GM12892 (cell line): Measurements from ENCODE around the gene ABCC9.

ENCODE experiments used
- POLR2A ChIP-seq: IDR thresholded peaks from 2 replicates; pipeline ENCODE4 v1.6.1; 2011; ENCODE audit warnings: low read depth, low read length, control low read depth
- TAF1 ChIP-seq: IDR thresholded peaks from 2 replicates; pipeline ENCODE4 v1.6.1; 2011; ENCODE audit warnings: low read depth, mild to moderate bottlenecking, control low read depth, low read length, borderline replicate concordance

- TF ChIP-seq TAF1, result no peak
- TF ChIP-seq POLR2A, result no peak
These were observed 189.7 kb downstream of the ABCC9 start for GRCh38 chr12:21751517-21751916.
